ENCODE data around the gene JPT2. TPM values are rescaled to one million over a fixed set of nuclear protein-coding genes. Genes with fewer than 3 reads are reported as not detected.

JPT2 gene
- total RNA-seq, 1 donor from 2014 or later = 53.1 TPM

DNA sequence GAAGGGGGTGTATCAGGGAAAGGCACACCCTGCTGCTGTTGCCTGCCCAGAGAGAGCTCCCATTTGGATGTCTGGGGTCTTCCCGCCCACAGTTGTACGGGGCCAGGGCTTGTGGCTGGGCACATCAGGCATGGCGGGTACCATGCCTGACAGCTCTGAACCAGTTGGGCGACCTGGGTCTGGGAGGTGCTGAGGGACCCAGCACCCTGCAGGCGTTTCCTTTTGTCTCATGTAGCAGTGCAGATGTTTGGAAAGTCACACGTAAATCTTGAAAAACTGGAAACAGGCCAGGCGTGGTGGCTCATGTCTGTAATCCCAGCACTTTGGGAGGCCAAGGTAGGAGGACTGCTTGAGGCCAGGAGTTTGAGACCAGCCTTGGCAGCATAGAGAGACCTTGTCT is 8.4 kb upstream of the JPT2 start:
- H3K27me3 ChIP-seq (ENCODE audit: low read depth) = no peaks in the 10 kb centered on the region
- no peak for TF ChIP-seq CTCF (IDR thresholded peaks at IDR 0.05)
- no peak overlapping the region for H3K4me3 ChIP-seq
- H3K36me3 ChIP-seq = peaks cover 95% of the 10 kb centered on the region
- no peaks in the 10 kb centered on the region for H3K9me3 ChIP-seq
- no peak overlapping the region for H3K27ac ChIP-seq
- ATAC-seq (no peak), DNase-seq (no peak)
- intact Hi-C loops (cut with DNase I) = no loop called here
- H3K4me1 ChIP-seq = no peaks in the 10 kb centered on the region

DNA sequence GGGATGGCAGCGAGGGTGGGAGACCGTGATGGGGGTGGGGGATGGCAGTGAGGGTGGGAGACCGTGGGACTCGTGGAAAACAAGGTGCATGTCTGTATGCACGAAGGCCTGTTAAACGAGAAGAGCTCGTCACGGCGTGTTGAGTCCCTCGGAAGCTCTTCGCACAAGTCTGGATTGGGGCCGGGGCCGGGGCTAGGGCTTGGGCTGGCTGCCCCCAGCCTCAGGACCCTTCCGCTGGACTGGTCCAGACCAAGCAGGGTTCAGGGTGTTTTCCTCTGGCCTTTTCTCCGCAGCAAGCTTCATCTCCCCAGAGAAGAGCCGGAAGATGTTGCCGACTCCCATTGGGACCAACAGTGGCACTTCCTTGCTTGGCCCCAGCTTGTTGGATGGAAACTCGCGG is 7.7 kb upstream of the JPT2 start:
- Histone ChIP-seq H3K36me3 (peaks cover 95% of the 10 kb centered on the region), H3K4me3 (no peak overlapping the region), H3K27me3 (ENCODE audit: low read depth) (no peaks in the 10 kb centered on the region), H3K27ac (no peak overlapping the region), H3K9me3 (no peaks in the 10 kb centered on the region), H3K4me1 (no peaks in the 10 kb centered on the region)
- intact Hi-C loops (cut with DNase I) = no loop called here
- DNase-seq (no peak), ATAC-seq (no peak)
- no peak for TF ChIP-seq CTCF (IDR thresholded peaks at IDR 0.05)

GRCh38 chr16:1670866-1671265 is 7.2 kb upstream of the JPT2 start:
- intact Hi-C loops (cut with DNase I) = no loop called here
- Histone ChIP-seq H3K4me1 (no peaks in the 10 kb centered on the region), H3K4me3 (no peak overlapping the region), H3K36me3 (peaks cover 95% of the 10 kb centered on the region), H3K9me3 (no peaks in the 10 kb centered on the region), H3K27ac (no peak overlapping the region), H3K27me3 (ENCODE audit: low read depth) (no peaks in the 10 kb centered on the region)
- TF ChIP-seq CTCF (IDR thresholded peaks at IDR 0.05) = no peak
- DNase-seq (no peak), ATAC-seq (no peak)

GRCh38 chr16:1673424-1674151 is 4.5 kb upstream of the JPT2 start:
- ATAC-seq = no peak
- no peaks in the 10 kb centered on the region for H3K27me3 ChIP-seq (ENCODE audit: low read depth)
- no peak overlapping the region for H3K4me3 ChIP-seq
- no peak for TF ChIP-seq CTCF (IDR thresholded peaks at IDR 0.05)
- H3K27ac ChIP-seq = no peak overlapping the region
- no peaks in the 10 kb centered on the region for H3K9me3 ChIP-seq
- intact Hi-C loops (cut with DNase I) = no loop called here
- peaks cover 4% of the 10 kb centered on the region for H3K4me1 ChIP-seq
- H3K36me3 ChIP-seq = peaks cover 70% of the 10 kb centered on the region
- no peak for DNase-seq

DNA sequence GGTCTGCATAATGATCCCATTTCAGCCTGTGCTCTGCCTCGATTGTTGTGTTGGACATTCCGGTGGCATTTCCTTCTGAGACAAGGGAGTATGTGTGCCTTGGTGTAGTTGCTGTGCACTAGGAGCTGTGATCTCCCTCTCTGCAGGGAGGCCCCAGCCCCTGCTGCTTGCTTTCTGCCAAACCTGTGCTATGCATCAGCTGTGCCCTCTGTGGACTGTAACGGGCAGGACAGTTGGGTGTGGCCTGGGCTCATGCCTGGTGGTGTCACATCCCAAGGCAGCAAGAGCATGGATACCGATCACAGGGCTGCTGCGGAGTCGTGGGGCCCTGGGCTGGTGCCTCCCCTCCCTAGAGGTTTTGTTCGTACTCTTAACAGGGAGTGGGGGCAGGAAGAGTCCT is 3.8 kb upstream of the JPT2 start:
- no peak overlapping the region for H3K4me3 ChIP-seq
- DNase-seq = no peak
- H3K27ac ChIP-seq = no peak overlapping the region
- intact Hi-C loops (cut with DNase I) = no loop called here
- H3K9me3 ChIP-seq = no peaks in the 10 kb centered on the region
- peaks cover 63% of the 10 kb centered on the region for H3K36me3 ChIP-seq
- ATAC-seq = no peak
- no peak for TF ChIP-seq CTCF (IDR thresholded peaks at IDR 0.05)
- peaks cover 11% of the 10 kb centered on the region for H3K4me1 ChIP-seq
- no peaks in the 10 kb centered on the region for H3K27me3 ChIP-seq (ENCODE audit: low read depth)

Measured in lower lobe of right lung (tissue), 2 donors.